Measurements from ENCODE around the gene LRRC40.

GRCh38 chr1:70231475-70231874 lies 26.1 kb upstream of the LRRC40 start:
- TF ChIP-seq CTCF (IDR thresholded peaks at IDR 0.05; ENCODE audit: insufficient read depth, low read length) (no peak), POLR2AphosphoS5 (IDR thresholded peaks at IDR 0.05; ENCODE audit: low read depth) (no peak), SPI1 (IDR thresholded peaks at IDR 0.05; ENCODE audit: borderline replicate concordance, low read depth) (no peak), GABPA (IDR thresholded peaks at IDR 0.05; ENCODE audit: low read depth) (no peak)

Measured in HL-60 (cell line).